CD14-positive monocyte (primary cell): Measurements from ENCODE around the gene KCNB1. TPM values are rescaled to one million over a fixed set of nuclear protein-coding genes. Genes with fewer than 3 reads are reported as not detected.

Source experiments
- DNase-seq, 3 donors: peaks; one replicate each; pipeline ENCODE4 v3.0.0-alpha.2; 2011 to 2022
- H2AFZ ChIP-seq: 2 replicates; pipeline ENCODE4 v1.6.0; 2012; ENCODE audit warnings: mild to moderate bottlenecking, low read depth, low read length, inconsistent platforms; ENCODE audit not compliant: insufficient read depth, poor library complexity, severe bottlenecking
- H3K27ac ChIP-seq, 2 donors: 1 replicate in 1 of 2; 2 replicates in 1 of 2; pipeline ENCODE4 v1.5.1; 2012 to 2013; ENCODE audit warnings: low read length in 2 of 2, control low read depth in 1 of 2, inconsistent platforms in 1 of 2, low read depth in 1 of 2, mild to moderate bottlenecking in 1 of 2
- H3K27me3 ChIP-seq, 2 donors: one replicate each; pipeline versions ENCODE4 v1.6.0 to v1.6.1; 2011 to 2013; ENCODE audit warnings: low read length in 2 of 2; ENCODE audit not compliant: control insufficient read depth in 2 of 2, insufficient read depth in 2 of 2
- H3K36me3 ChIP-seq, 2 donors: replicated peaks in 1 of 2; 1 replicate in 1 of 2; 2 replicates in 1 of 2; pipeline versions ENCODE4 v1.5.1 to v1.6.1; 2012 to 2013; ENCODE audit warnings: low read length in 2 of 2, control low read depth in 1 of 2, inconsistent platforms in 1 of 2, mild to moderate bottlenecking in 1 of 2; ENCODE audit not compliant: insufficient read depth in 2 of 2, control insufficient read depth in 1 of 2
- H3K4me1 ChIP-seq, 2 donors: 1 replicate in 1 of 2; 2 replicates in 1 of 2; pipeline versions ENCODE4 v1.5.1 to v1.6.1; 2012 to 2013; ENCODE audit warnings: low read length in 2 of 2, control low read depth in 1 of 2, inconsistent platforms in 1 of 2, mild to moderate bottlenecking in 1 of 2, moderate library complexity in 1 of 2; ENCODE audit not compliant: insufficient read depth in 2 of 2, control insufficient read depth in 1 of 2
- H3K4me2 ChIP-seq: replicated peaks from 2 replicates; pipeline ENCODE3; 2012; ENCODE audit warnings: low read length, moderate library complexity, mild to moderate bottlenecking; ENCODE audit not compliant: poor library complexity, severe bottlenecking; ENCODE audit errors: extremely low read depth
- H3K4me3 ChIP-seq, 3 experiments: fragments of 200-600 bp in 1 of 3; sonication (generic) in 1 of 3; replicated peaks in 1 of 3; 1 replicate in 2 of 3; 2 replicates in 1 of 3; pipeline ENCODE4 v1.5.1; 2011 to 2013; ENCODE audit warnings: low read length in 3 of 3, mild to moderate bottlenecking in 3 of 3, control low read depth in 2 of 3, low read depth in 2 of 3, inconsistent platforms in 1 of 3, moderate library complexity in 1 of 3
- H3K79me2 ChIP-seq: 2 replicates; pipeline ENCODE4 v1.6.0; 2012; ENCODE audit warnings: mild to moderate bottlenecking, control low read depth, inconsistent platforms, low read length, moderate library complexity; ENCODE audit not compliant: insufficient read depth
- H3K9ac ChIP-seq: 2 replicates; pipeline ENCODE4 v1.6.0; 2017; ENCODE audit warnings: low read length, mild to moderate bottlenecking; ENCODE audit not compliant: insufficient read depth, poor library complexity, severe bottlenecking
- H3K9me3 ChIP-seq, 2 donors: replicated peaks in 1 of 2; 1 replicate in 1 of 2; 2 replicates in 1 of 2; pipeline versions ENCODE4 v1.5.1 to v1.6.1; 2012 to 2013; ENCODE audit warnings: low read length in 2 of 2, control low read depth in 1 of 2; ENCODE audit not compliant: control insufficient read depth in 1 of 2, insufficient read depth in 1 of 2
- H4K20me1 ChIP-seq: 2 replicates; pipeline ENCODE4 v1.6.0; 2012; ENCODE audit warnings: mild to moderate bottlenecking, low read length, control low read depth, moderate library complexity; ENCODE audit not compliant: insufficient read depth
- H3K27ac Mint-ChIP-seq, 7 donors: one replicate each; pipeline ENCODE4 v1.8.0; 2020; ENCODE audit warnings: mild to moderate bottlenecking in 7 of 7, mixed read lengths in 7 of 7, moderate library complexity in 6 of 7, inconsistent platforms in 2 of 7
- H3K27me3 Mint-ChIP-seq, 3 donors: one replicate each; pipeline ENCODE4 v1.8.0; 2021 to 2022; ENCODE audit warnings: low read depth in 3 of 3, mild to moderate bottlenecking in 3 of 3, mixed read lengths in 3 of 3, moderate library complexity in 3 of 3, inconsistent platforms in 1 of 3
- H3K36me3 Mint-ChIP-seq, 2 donors: one replicate each; pipeline ENCODE4 v1.8.0; 2020; ENCODE audit warnings: mixed read lengths in 2 of 2, inconsistent platforms in 1 of 2, mild to moderate bottlenecking in 1 of 2
- H3K4me1 Mint-ChIP-seq: one replicate; pipeline ENCODE4 v1.8.0; 2020; ENCODE audit warnings: mild to moderate bottlenecking, mixed read lengths
- H3K4me3 Mint-ChIP-seq, 2 donors: one replicate each; pipeline ENCODE4 v1.8.0; 2020; ENCODE audit warnings: mild to moderate bottlenecking in 2 of 2, mixed read lengths in 2 of 2, moderate library complexity in 1 of 2
- H3K9me3 Mint-ChIP-seq, 7 donors: one replicate each; pipeline ENCODE4 v1.8.0; 2020 to 2022; ENCODE audit warnings: mixed read lengths in 7 of 7, mild to moderate bottlenecking in 6 of 7, moderate library complexity in 6 of 7, inconsistent platforms in 2 of 7
- WGBS: methylation state at CpG from one replicate; pipeline ENCODE4 v1.1.5; 2013; ENCODE audit warnings: missing lambda C conversion rate; ENCODE audit not compliant: insufficient coverage; 5-methylcytosine and 5-hydroxymethylcytosine counted together
- intact Hi-C, 2 donors: fragments of 100-400 bp; cut with micrococcal nuclease; formaldehyde crosslinking; loops; one replicate each; pipeline versions ENCODE4 v1.15.0 to v1.15.1; 2023
- polyA plus RNA-seq, 3 donors: library from polyadenylated mRNA; depleted of rRNA in 1 of 3; unstranded in 2 of 3; stranded (reverse) in 1 of 3; fragments of 300-500 nt in 2 of 3; fragments of >200 nt in 1 of 3; fragmentation: Illumina TruSeq in 2 of 3; gene quantifications; 1 replicate in 2 of 3; 2 replicates in 1 of 3; pipeline ENCODE4 v1.2.3, GENCODE V29; 2012 to 2021
- TF ChIP-seq, protein P1 (sequence below): fragments of 200-600 bp; IDR thresholded peaks from one replicate; pipeline ENCODE4 v1.8.0; 2022; ENCODE audit warnings: antibody characterized with exemption, mild to moderate bottlenecking

Gene KCNB1
- polyA plus RNA-seq, 3 donors, result not detected

DNA sequence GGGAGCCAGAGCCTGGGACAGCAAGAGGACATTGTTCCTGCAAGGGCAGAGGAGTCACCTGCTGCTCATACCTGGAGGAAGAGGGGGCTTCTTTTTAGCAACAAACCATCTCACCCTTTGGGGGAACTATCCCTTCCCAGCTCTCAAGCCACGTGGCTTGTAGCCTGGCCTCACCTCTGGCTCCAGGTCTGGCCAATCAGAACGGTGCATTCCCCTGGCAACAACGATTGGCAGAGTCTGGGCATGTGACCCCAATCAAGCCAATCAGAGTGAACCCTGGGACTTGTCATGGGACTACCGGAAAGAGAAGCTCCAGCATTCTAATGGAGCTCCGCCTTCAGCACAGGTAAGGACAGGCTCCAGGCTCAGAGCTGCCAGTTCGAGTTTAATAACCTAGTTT lies 33.6 kb downstream of the KCNB1 start:
- no peak overlapping the region for H3K4me3 Mint-ChIP-seq
- TF ChIP-seq, protein P1, sequence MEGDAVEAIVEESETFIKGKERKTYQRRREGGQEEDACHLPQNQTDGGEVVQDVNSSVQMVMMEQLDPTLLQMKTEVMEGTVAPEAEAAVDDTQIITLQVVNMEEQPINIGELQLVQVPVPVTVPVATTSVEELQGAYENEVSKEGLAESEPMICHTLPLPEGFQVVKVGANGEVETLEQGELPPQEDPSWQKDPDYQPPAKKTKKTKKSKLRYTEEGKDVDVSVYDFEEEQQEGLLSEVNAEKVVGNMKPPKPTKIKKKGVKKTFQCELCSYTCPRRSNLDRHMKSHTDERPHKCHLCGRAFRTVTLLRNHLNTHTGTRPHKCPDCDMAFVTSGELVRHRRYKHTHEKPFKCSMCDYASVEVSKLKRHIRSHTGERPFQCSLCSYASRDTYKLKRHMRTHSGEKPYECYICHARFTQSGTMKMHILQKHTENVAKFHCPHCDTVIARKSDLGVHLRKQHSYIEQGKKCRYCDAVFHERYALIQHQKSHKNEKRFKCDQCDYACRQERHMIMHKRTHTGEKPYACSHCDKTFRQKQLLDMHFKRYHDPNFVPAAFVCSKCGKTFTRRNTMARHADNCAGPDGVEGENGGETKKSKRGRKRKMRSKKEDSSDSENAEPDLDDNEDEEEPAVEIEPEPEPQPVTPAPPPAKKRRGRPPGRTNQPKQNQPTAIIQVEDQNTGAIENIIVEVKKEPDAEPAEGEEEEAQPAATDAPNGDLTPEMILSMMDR, result no peak
- no peaks in the 10 kb centered on the region for H3K9me3 Mint-ChIP-seq
- Histone ChIP-seq H3K79me2 (no peaks in the 10 kb centered on the region), H3K4me1 (no peaks in the 10 kb centered on the region), H3K4me2 (no peak overlapping the region), H2AFZ (no peak overlapping the region), H3K36me3 (no peaks in the 10 kb centered on the region), H3K9ac (no peak overlapping the region), H3K4me3 (no peak overlapping the region), H4K20me1 (no peaks in the 10 kb centered on the region), H3K27me3 (no peaks in the 10 kb centered on the region), H3K27ac (no peak overlapping the region), H3K9me3 (peaks cover 0 to 3% of the 10 kb centered on the region in 2 donors)
- H3K27me3 Mint-ChIP-seq, result peaks cover 3 to 19% (median 12%) of the 10 kb centered on the region in 3 donors
- H3K36me3 Mint-ChIP-seq, result no peaks in the 10 kb centered on the region
- intact Hi-C loops, result no loop called here
- no peaks in the 10 kb centered on the region for H3K4me1 Mint-ChIP-seq
- WGBS, result 89% methylated on average over 6 of the region's 6 CpGs
- no peak for DNase-seq
- H3K27ac Mint-ChIP-seq, result no peak overlapping the region

DNA sequence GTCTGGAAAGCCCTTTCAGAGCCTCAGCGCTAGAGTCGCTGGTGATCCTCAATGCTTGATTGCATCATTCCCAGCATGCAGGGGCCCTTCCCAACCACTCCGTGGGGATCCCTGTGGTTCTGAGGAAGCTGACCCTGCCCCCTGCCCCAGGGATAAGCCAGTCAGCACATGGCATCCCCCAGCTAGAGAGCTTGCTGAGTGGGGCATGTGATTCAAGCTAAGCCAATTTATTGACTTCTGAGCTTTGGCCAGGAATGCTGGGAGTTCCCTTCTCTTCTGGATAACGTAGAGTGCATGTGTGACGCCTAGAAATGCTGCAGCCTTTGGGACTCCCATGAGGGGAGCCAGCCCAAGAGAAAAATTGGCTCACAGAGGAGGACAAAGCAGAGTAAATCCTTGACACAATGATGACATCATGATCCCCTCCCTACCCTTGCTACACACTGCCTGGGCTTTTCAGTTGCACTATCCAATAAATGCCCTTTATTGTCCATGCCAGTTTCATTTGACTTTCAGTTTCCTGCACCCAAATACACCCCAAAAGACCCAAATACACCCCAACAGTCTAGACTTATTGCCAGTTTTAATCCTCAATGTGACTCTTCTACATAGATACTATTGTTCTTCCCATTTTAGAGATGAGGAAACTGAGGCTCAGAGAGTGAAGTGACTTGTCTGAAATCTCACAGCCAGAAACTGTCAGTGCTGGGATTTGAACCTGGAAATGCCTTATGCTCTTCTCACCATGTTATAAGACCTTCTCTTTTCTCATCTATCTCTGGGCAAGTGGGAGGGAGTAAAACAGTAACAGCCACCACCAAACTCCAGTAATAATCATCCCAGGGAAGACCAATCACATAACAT lies 34.3 kb downstream of the KCNB1 start:
- Mint-ChIP-seq H3K27ac (no peak overlapping the region), H3K4me1 (no peaks in the 10 kb centered on the region), H3K9me3 (no peaks in the 10 kb centered on the region), H3K4me3 (no peak overlapping the region), H3K27me3 (peaks cover 6 to 19% (median 11%) of the 10 kb centered on the region in 3 donors), H3K36me3 (no peaks in the 10 kb centered on the region)
- H3K4me3 ChIP-seq, result no peak overlapping the region
- H3K27ac ChIP-seq, result no peak overlapping the region
- no peaks in the 10 kb centered on the region for H4K20me1 ChIP-seq
- TF ChIP-seq, protein P1, result no peak
- no peak overlapping the region for H3K9ac ChIP-seq
- 79% methylated on average over 5 of the region's 5 CpGs for WGBS
- intact Hi-C loops, result no loop called here
- no peaks in the 10 kb centered on the region for H3K4me1 ChIP-seq
- H3K79me2 ChIP-seq, result no peaks in the 10 kb centered on the region
- no peaks in the 10 kb centered on the region for H3K27me3 ChIP-seq
- no peak for DNase-seq
- no peak overlapping the region for H2AFZ ChIP-seq
- H3K36me3 ChIP-seq, result no peaks in the 10 kb centered on the region
- peaks cover 0 to 3% of the 10 kb centered on the region in 2 donors for H3K9me3 ChIP-seq
- H3K4me2 ChIP-seq, result no peak overlapping the region
